OCI-LY7 (cell line): ENCODE data around the gene PRKAB2. TPM values are rescaled to one million over a fixed set of nuclear protein-coding genes. Genes with fewer than 3 reads are reported as not detected.

ENCODE experiments used
- BruUV-seq: library from RNA; stranded (reverse); fragments of 400-500 nt; replicated peaks from 2 replicates; lab custom pipeline; 2021; lab: Mats Ljungman, UMichigan
- CTCF ChIA-PET: fragments of 300-600 bp; sonication (Branson Sonifier 250); formaldehyde crosslinking; loops from one replicate; lab custom pipeline; 2022; ENCODE audit warnings: antibody characterized with exemption; ENCODE audit not compliant: unreplicated experiment; lab: Charles Lee
- POLR2A ChIA-PET: fragments of 300-600 bp; sonication (Branson Sonifier 250); formaldehyde crosslinking; loops from one replicate; lab custom pipeline; 2022; ENCODE audit warnings: antibody characterized with exemption; lab: Charles Lee
- DNase-seq: peaks from one replicate; pipeline ENCODE4 v3.0.0-alpha.2; 2015; ENCODE audit warnings: low spot score
- H2AFZ ChIP-seq: fragments of 200-600 bp; sonication (generic), shearing (Covaris generic); 2 replicates; pipeline ENCODE4 v1.6.1; 2014; ENCODE audit warnings: mild to moderate bottlenecking, antibody characterized with exemption, low read length, moderate library complexity
- H3K27ac ChIP-seq: fragments of 200-600 bp; sonication (generic); 2 replicates; pipeline ENCODE4 v1.5.1; 2014; ENCODE audit warnings: mixed run types, low read depth, mild to moderate bottlenecking, moderate library complexity, low read length, inconsistent platforms; ENCODE audit not compliant: poor library complexity, severe bottlenecking
- H3K36me3 ChIP-seq: fragments of 200-600 bp; sonication (generic); 2 replicates; pipeline ENCODE4 v1.6.1; 2014; ENCODE audit warnings: mild to moderate bottlenecking, antibody characterized with exemption, low read length, moderate library complexity, mixed read lengths; ENCODE audit not compliant: insufficient read depth
- H3K4me1 ChIP-seq: fragments of 200-600 bp; sonication (generic); 2 replicates; pipeline ENCODE4 v1.5.1; 2014; ENCODE audit warnings: mild to moderate bottlenecking, low read length; ENCODE audit not compliant: insufficient read depth, poor library complexity, severe bottlenecking
- H3K4me2 ChIP-seq: fragments of 200-600 bp; sonication (generic); 2 replicates; pipeline ENCODE4 v1.6.1; 2014; ENCODE audit warnings: mild to moderate bottlenecking, low read length
- H3K4me3 ChIP-seq: fragments of 200-600 bp; sonication (generic); 2 replicates; pipeline ENCODE4 v1.5.1; 2014; ENCODE audit warnings: mild to moderate bottlenecking, low read depth, low read length; ENCODE audit not compliant: poor library complexity, severe bottlenecking
- H3K79me2 ChIP-seq: fragments of 200-600 bp; sonication (generic); 2 replicates; pipeline ENCODE4 v1.6.1; 2016; ENCODE audit warnings: low read depth, mild to moderate bottlenecking, low read length, moderate library complexity, mixed read lengths; ENCODE audit not compliant: insufficient read depth
- H3K9me2 ChIP-seq: fragments of 200-600 bp; sonication (generic); 2 replicates; pipeline ENCODE4 v1.6.1; 2016; ENCODE audit warnings: mild to moderate bottlenecking, low read length, mixed read lengths; ENCODE audit not compliant: insufficient read depth
- H3K9me3 ChIP-seq: fragments of 200-600 bp; sonication (generic); 2 replicates; pipeline ENCODE4 v1.6.1; 2014; ENCODE audit warnings: mild to moderate bottlenecking, mixed run types, low read length, mixed read lengths
- H4K20me1 ChIP-seq: fragments of 200-600 bp; sonication (generic); 2 replicates; pipeline ENCODE4 v1.6.1; 2014; ENCODE audit warnings: mild to moderate bottlenecking, antibody characterized with exemption, low read length, moderate library complexity, mixed read lengths; ENCODE audit not compliant: insufficient read depth
- EZH2phosphoT487 ChIP-seq: fragments of 200-600 bp; sonication (generic); IDR thresholded peaks from 2 replicates; pipeline ENCODE4 v1.6.1; 2018; ENCODE audit warnings: low read depth, borderline replicate concordance, mild to moderate bottlenecking, mixed run types, antibody characterized with exemption, low read length, moderate library complexity, mixed read lengths
- intact Hi-C: fragments of 100-400 bp; cut with micrococcal nuclease; formaldehyde crosslinking; loops from one replicate; pipeline ENCODE4 v1.10.0; 2022; ENCODE audit not compliant: unreplicated experiment
- total RNA-seq, 2 experiments: library from RNA; depleted of rRNA in 1 of 2; stranded (reverse); fragments of >200 nt in 1 of 2; shearing (Covaris generic) in 1 of 2; gene quantifications; 2 replicates each; pipeline ENCODE4 v1.2.3, GENCODE V29; 2014 to 2022
- TF ChIP-seq, protein P1 (sequence below): fragments of 200-600 bp; sonication (generic); conservative IDR thresholded peaks from 2 replicates; pipeline ENCODE4 v1.5.1; 2014; ENCODE audit warnings: mild to moderate bottlenecking, antibody characterized with exemption, low read length, moderate library complexity, mixed read lengths

PRKAB2 gene
- total RNA-seq, 2 experiments from 2014 or later = 11.6 to 17.4 TPM

DNA sequence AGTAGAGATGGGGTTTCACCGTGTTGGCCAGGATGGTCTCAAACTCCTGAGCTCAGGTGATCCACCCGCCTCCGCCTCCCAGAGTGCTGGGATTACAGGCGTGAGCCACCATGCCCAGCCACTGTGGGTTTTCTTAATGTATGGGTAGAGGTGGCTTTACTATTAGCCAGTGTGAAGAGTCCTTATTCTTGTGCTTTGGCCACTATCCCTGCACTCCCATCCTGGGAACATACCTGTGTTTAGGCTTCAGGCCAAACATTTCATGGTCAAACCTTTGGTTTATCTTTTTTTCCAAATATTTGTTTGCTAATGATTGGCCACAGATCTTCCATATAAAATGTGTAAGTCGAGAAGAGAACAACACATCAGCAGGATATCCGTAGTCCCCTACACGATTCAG is 36.3 kb upstream of the PRKAB2 start:
- DNase-seq = no peak
- POLR2A ChIA-PET = no interaction called here
- no peaks in the 10 kb centered on the region for H3K9me2 ChIP-seq
- BruUV-seq = no TSS peak
- H3K4me1 ChIP-seq = peaks cover 14% of the 10 kb centered on the region
- no peaks in the 10 kb centered on the region for H3K79me2 ChIP-seq
- H3K4me3 ChIP-seq = no peak overlapping the region
- no peak overlapping the region for H3K27ac ChIP-seq
- no peaks in the 10 kb centered on the region for H3K9me3 ChIP-seq
- H3K4me2 ChIP-seq = no peak overlapping the region
- intact Hi-C loops = no loop called here
- H2AFZ ChIP-seq = no peak overlapping the region
- H3K36me3 ChIP-seq = no peaks in the 10 kb centered on the region
- no peak for TF ChIP-seq EZH2phosphoT487
- TF ChIP-seq, protein P1, sequence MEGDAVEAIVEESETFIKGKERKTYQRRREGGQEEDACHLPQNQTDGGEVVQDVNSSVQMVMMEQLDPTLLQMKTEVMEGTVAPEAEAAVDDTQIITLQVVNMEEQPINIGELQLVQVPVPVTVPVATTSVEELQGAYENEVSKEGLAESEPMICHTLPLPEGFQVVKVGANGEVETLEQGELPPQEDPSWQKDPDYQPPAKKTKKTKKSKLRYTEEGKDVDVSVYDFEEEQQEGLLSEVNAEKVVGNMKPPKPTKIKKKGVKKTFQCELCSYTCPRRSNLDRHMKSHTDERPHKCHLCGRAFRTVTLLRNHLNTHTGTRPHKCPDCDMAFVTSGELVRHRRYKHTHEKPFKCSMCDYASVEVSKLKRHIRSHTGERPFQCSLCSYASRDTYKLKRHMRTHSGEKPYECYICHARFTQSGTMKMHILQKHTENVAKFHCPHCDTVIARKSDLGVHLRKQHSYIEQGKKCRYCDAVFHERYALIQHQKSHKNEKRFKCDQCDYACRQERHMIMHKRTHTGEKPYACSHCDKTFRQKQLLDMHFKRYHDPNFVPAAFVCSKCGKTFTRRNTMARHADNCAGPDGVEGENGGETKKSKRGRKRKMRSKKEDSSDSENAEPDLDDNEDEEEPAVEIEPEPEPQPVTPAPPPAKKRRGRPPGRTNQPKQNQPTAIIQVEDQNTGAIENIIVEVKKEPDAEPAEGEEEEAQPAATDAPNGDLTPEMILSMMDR = no peak
- H4K20me1 ChIP-seq = no peaks in the 10 kb centered on the region
- CTCF ChIA-PET = no interaction called here

DNA sequence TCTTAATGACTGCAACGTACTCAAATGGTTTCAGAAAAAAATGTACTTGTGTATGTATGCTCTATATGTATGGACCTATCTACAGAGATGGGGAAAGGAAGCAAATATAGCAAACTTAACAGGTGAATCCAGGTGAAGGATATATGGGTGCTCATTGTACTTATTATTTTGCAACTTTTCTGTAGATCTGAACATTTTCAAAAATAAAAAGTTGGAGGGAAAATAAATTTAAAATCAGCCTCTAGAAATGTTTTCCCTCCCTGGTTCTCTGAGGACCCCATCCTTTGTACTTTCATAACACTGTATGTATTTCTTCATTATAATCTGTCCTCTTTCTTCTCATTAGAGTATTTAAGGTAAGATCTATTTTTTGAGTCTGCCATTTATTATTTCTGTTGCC is 34.9 kb upstream of the PRKAB2 start:
- DNase-seq = no peak
- Histone ChIP-seq H3K36me3 (no peaks in the 10 kb centered on the region), H3K4me1 (peaks cover 20% of the 10 kb centered on the region), H3K79me2 (no peaks in the 10 kb centered on the region), H3K9me3 (no peaks in the 10 kb centered on the region), H4K20me1 (no peaks in the 10 kb centered on the region), H3K9me2 (no peaks in the 10 kb centered on the region), H3K4me3 (no peak overlapping the region), H3K27ac (no peak overlapping the region), H3K4me2 (no peak overlapping the region), H2AFZ (no peak overlapping the region)
- ChIA-PET CTCF (no interaction called here), POLR2A (no interaction called here)
- intact Hi-C loops = no loop called here
- BruUV-seq = no TSS peak
- TF ChIP-seq, protein P1 = no peak
- no peak for TF ChIP-seq EZH2phosphoT487

DNA sequence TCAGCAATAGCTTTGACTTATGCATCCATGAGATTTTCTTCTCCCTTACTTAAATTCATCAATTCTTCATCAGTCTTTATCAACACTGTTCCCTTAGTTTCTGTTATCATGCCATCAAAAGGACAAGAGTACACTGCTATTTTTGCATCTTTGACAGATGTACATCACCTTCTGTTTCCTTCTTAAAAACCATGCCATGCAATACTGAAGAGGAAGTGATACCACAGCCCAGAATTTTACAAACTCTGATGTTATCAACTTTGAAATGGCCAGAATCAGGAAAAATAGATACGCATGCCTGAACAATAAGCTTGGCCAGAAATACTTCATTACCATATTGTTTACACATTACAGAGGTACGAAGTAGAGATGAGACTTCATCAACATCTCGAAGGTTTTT is 31.8 kb upstream of the PRKAB2 start:
- Histone ChIP-seq H3K4me3 (peak overlapping the region; percentile 2), H3K27ac (peak overlapping the region; percentile 40), H3K79me2 (no peaks in the 10 kb centered on the region), H3K36me3 (no peaks in the 10 kb centered on the region), H3K4me1 (peaks cover 20% of the 10 kb centered on the region), H3K9me2 (no peaks in the 10 kb centered on the region), H3K9me3 (no peaks in the 10 kb centered on the region), H2AFZ (peak overlapping the region; percentile 29; the same call in 1 of the 2 replicates), H3K4me2 (peak overlapping the region; percentile 53), H4K20me1 (no peaks in the 10 kb centered on the region)
- CTCF ChIA-PET = no interaction called here
- no TSS peak for BruUV-seq
- TF ChIP-seq, protein P1 = no peak
- TF ChIP-seq EZH2phosphoT487 = no peak
- intact Hi-C loops = loop anchor here (1.0 kb wide), 1 partner anchor 17 kb away; no protein-coding TSS in a partner anchor
- POLR2A ChIA-PET = interaction anchor here (0.6 kb wide), 1 partner anchor 153 kb away, joined by 4 read pairs; no protein-coding TSS in a partner anchor
- peak; percentile 47 for DNase-seq
